ENCODE data around the gene SUMO4. TPM values are rescaled to one million over a fixed set of nuclear protein-coding genes. Genes with fewer than 3 reads are reported as not detected.
A peak's percentile ranks its signal among the peaks of the same experiment; 100 is the strongest.

SUMO4 gene
- total RNA-seq, 4 donors from 2014 or later, result 1.5 to 28.1 (median 8.1) TPM

DNA sequence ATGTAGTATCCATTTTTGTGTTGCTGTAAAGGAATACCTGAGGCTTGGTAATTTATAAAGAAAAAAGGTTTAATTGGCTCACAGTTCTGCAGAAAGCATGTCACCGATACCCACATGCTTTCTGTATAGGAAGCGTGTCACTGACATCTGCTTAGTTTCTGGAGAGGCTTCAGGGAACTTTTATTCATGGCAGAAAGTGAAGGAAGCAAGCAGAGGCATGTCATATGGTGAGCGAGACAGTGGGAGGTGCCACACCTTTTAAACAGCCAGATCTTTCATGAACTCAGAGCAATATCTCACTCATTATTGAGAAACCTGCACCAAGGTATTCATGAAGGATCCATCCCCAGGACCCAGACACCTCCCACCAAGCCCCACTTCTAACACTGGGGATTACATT, 3.5 kb downstream of the SUMO4 start:
- Histone ChIP-seq H3K27ac (no peak overlapping the region), H3K4me3 (no peak overlapping the region), H3K36me3 (peaks cover 0 to 45% (median 18%) of the 10 kb centered on the region in 4 donors), H3K27me3 (no peaks in the 10 kb centered on the region), H3K9me3 (no peaks in the 10 kb centered on the region), H3K4me1 (peaks cover 0 to 7% (median 2%) of the 10 kb centered on the region in 4 donors)
- no peak for DNase-seq
- WGBS, 2 donors (ENCODE audit: low coverage in 1 of 2), result 94 to 100% methylated on average over 2 to 3 of the region's 3 CpGs
- TF ChIP-seq, protein P1, sequence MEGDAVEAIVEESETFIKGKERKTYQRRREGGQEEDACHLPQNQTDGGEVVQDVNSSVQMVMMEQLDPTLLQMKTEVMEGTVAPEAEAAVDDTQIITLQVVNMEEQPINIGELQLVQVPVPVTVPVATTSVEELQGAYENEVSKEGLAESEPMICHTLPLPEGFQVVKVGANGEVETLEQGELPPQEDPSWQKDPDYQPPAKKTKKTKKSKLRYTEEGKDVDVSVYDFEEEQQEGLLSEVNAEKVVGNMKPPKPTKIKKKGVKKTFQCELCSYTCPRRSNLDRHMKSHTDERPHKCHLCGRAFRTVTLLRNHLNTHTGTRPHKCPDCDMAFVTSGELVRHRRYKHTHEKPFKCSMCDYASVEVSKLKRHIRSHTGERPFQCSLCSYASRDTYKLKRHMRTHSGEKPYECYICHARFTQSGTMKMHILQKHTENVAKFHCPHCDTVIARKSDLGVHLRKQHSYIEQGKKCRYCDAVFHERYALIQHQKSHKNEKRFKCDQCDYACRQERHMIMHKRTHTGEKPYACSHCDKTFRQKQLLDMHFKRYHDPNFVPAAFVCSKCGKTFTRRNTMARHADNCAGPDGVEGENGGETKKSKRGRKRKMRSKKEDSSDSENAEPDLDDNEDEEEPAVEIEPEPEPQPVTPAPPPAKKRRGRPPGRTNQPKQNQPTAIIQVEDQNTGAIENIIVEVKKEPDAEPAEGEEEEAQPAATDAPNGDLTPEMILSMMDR (IDR thresholded peaks at IDR 0.05), result no peak
- TF ChIP-seq POLR2AphosphoS5 (IDR thresholded peaks at IDR 0.05), result no peak
- no peak for TF ChIP-seq EP300 (IDR thresholded peaks at IDR 0.05; ENCODE audit: low read depth)
- TF ChIP-seq POLR2A (IDR thresholded peaks at IDR 0.05), result no peak
- intact Hi-C loops (cut with DNase I; ENCODE audit: low total_unique reads) (no loop called here), in situ Hi-C loops (cut with MboI; ENCODE audit: low pct_ligation_motif_present in 1 of 4, low pct_unique_long_range_greater_than_20kb in 1 of 4, low sequenced_read_pairs in 3 of 4) (no loop called here)

DNA sequence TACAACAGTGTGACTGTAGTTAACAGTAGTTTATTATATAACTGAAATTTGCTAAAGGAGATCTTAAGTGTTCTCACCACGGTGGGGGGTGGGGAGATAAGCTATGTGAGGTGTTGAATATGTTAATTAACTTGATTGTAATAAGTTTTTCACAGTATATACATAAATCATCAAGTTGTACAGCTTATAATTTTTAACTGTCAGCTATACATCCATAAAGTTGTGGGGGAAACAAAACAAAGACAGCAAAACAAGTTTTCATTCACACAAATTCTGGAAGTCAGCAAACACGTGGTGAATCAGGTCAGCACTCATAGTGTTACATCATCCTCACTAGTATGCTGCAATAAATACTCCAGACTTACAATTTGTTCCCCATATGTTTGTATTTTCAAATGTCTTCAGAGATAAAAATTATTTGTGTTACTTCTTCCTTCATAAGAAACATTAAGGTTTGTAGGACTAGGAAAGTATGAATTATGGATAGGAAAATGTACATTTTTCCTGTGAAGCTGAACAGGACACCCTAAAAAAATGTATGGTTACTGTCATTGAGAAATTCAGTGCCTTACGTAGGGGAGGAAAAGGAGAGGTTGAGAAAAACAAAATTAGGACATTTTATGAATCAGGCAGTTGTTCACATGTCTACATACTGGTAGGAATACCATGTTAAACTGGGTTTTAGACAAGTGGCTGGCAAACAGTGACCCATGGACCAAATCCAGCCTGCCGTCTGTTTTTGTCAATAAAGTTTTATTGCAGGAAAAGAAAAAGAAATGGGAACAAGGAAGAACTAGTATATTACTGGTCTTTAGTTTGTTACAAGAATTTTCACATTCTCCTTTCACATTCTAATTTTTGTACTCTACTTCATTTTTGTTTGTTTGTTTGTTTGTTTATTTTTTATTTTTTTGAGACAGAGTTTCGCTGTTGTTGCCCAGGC, 6.0 kb downstream of the SUMO4 start:
- in situ Hi-C loops (cut with MboI; ENCODE audit: low pct_ligation_motif_present in 1 of 4, low pct_unique_long_range_greater_than_20kb in 1 of 4, low sequenced_read_pairs in 3 of 4) (no loop called here), intact Hi-C loops (cut with DNase I; ENCODE audit: low total_unique reads) (loop anchor here (5.0 kb wide), 1 partner anchor 234 kb away; no protein-coding TSS in a partner anchor)
- H3K36me3 ChIP-seq, result peaks cover 0 to 25% (median 5%) of the 10 kb centered on the region in 4 donors
- no peak for DNase-seq
- no peaks in the 10 kb centered on the region for H3K27me3 ChIP-seq
- 51 to 64% methylated on average over 5 of the region's 5 CpGs for WGBS, 2 donors (ENCODE audit: low coverage in 1 of 2)
- peaks cover 0 to 7% (median 2%) of the 10 kb centered on the region in 4 donors for H3K4me1 ChIP-seq
- no peak overlapping the region for H3K4me3 ChIP-seq
- no peaks in the 10 kb centered on the region for H3K9me3 ChIP-seq
- no peak for TF ChIP-seq POLR2A (IDR thresholded peaks at IDR 0.05)
- no peak for TF ChIP-seq EP300 (IDR thresholded peaks at IDR 0.05; ENCODE audit: low read depth)
- TF ChIP-seq, protein P1 (IDR thresholded peaks at IDR 0.05), result no peak
- no peak for TF ChIP-seq POLR2AphosphoS5 (IDR thresholded peaks at IDR 0.05)
- H3K27ac ChIP-seq, result peak overlapping the region in 1 of 4 donors; percentile 19

DNA sequence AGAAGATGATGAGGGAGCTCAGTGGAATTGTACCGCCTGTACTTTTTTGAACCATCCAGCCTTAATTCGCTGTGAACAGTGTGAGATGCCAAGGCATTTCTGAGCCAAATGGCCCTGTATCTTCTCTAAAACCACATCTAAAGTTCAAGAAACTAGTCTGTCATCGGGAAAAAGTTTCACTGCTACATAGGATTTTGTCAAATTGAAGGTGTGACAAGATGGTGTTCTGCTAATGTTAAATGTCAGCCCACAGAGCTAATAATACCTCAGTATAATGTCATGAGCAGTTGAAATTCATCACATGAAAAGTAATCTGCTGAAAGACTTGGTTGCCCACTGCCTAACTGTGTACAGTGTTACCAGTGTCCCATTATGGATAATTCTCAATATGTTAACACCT, 9.6 kb downstream of the SUMO4 start:
- in situ Hi-C loops (cut with MboI; ENCODE audit: low pct_ligation_motif_present in 1 of 4, low pct_unique_long_range_greater_than_20kb in 1 of 4, low sequenced_read_pairs in 3 of 4), result no loop called here
- H3K27me3 ChIP-seq, result no peaks in the 10 kb centered on the region
- intact Hi-C loops (cut with DNase I; ENCODE audit: low total_unique reads), result loop anchor here (5.0 kb wide), 1 partner anchor 237 kb away; no protein-coding TSS in a partner anchor
- H3K4me3 ChIP-seq, result no peak overlapping the region
- 90 to 96% methylated on average over 3 of the region's 3 CpGs for WGBS, 2 donors (ENCODE audit: low coverage in 1 of 2)
- H3K36me3 ChIP-seq, result peaks cover 0 to 14% (median 2%) of the 10 kb centered on the region in 4 donors
- H3K9me3 ChIP-seq, result no peaks in the 10 kb centered on the region
- DNase-seq, result no peak
- H3K27ac ChIP-seq, result no peak overlapping the region
- TF ChIP-seq, protein P1 (IDR thresholded peaks at IDR 0.05), result no peak
- no peak for TF ChIP-seq POLR2A (IDR thresholded peaks at IDR 0.05)
- TF ChIP-seq EP300 (IDR thresholded peaks at IDR 0.05; ENCODE audit: low read depth), result no peak
- TF ChIP-seq POLR2AphosphoS5 (IDR thresholded peaks at IDR 0.05), result no peak
- peaks cover 0 to 16% (median 7%) of the 10 kb centered on the region in 4 donors for H3K4me1 ChIP-seq

DNA sequence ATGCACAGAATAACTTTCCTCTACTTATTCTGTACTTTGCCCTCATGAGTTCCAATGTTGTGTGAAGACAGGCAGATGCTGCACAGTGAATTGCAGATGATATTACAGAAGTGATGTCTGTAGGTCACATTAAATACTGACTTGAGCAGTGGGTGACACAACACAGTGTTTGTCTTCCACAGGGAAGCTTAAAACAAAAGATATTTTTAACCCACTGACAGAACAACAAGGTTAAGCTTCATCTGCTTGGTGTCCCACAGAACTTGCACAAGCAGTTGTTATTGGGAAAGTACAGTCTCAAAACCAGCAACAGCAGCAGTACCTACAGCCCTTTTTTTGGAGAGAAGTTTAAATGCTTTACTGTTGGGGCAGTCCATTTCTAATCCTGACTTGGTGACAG, 10.5 kb downstream of the SUMO4 start:
- no peaks in the 10 kb centered on the region for H3K27me3 ChIP-seq
- H3K4me1 ChIP-seq, result peaks cover 0 to 20% (median 5%) of the 10 kb centered on the region in 4 donors
- no peak for DNase-seq
- intact Hi-C loops (cut with DNase I; ENCODE audit: low total_unique reads), result no loop called here
- H3K27ac ChIP-seq, result no peak overlapping the region
- TF ChIP-seq POLR2AphosphoS5 (IDR thresholded peaks at IDR 0.05), result no peak
- no peak overlapping the region for H3K4me3 ChIP-seq
- in situ Hi-C loops (cut with MboI; ENCODE audit: low pct_ligation_motif_present in 1 of 4, low pct_unique_long_range_greater_than_20kb in 1 of 4, low sequenced_read_pairs in 3 of 4), result no loop called here
- H3K36me3 ChIP-seq, result peaks cover 0 to 6% (median 2%) of the 10 kb centered on the region in 4 donors
- no peaks in the 10 kb centered on the region for H3K9me3 ChIP-seq

Data from transverse colon (tissue), 4 donors.